GM12872 (cell line): Measurements from ENCODE around the gene GFOD1.

Experiments used
- CTCF ChIP-seq: IDR thresholded peaks from 3 replicates; pipeline ENCODE4 v1.5.1; 2011; ENCODE audit warnings: low read depth, mild to moderate bottlenecking, low read length, moderate library complexity; ENCODE audit not compliant: insufficient read depth

The GFOD1 gene

GRCh38 chr6:13517116-13517515, 29.7 kb upstream of the GFOD1 start:
- TF ChIP-seq CTCF: no peak

- no peak for TF ChIP-seq CTCF
Measured at GRCh38 chr6:13515912-13516311, 28.5 kb upstream of the GFOD1 start.

- TF ChIP-seq CTCF: no peak
Measured at GRCh38 chr6:13513626-13514502, 26.5 kb upstream of the GFOD1 start.

- no peak for TF ChIP-seq CTCF
Measured at GRCh38 chr6:13512900-13513299, 25.5 kb upstream of the GFOD1 start.

- TF ChIP-seq CTCF: no peak
Measured at GRCh38 chr6:13511913-13512717, 24.7 kb upstream of the GFOD1 start.

GRCh38 chr6:13508711-13509705, 21.6 kb upstream of the GFOD1 start:
- no peak for TF ChIP-seq CTCF
